Myocyte (in vitro differentiated cells): ENCODE data around the gene ADAMTSL4. TPM values are rescaled to one million over a fixed set of nuclear protein-coding genes. Genes with fewer than 3 reads are reported as not detected.
"Not testable (repeated sequence)": the region's sequence is repeated elsewhere in the genome, so short reads cannot be mapped to it uniquely, and the experiment has no call there.

Experiments used
- DNase-seq: peaks from one replicate; pipeline ENCODE4 v3.0.0-alpha.2; 2012; ENCODE audit warnings: low read depth
- total RNA-seq: library from RNA; depleted of rRNA; stranded (reverse); fragments of >200 nt; gene quantifications from 2 replicates; pipeline ENCODE4 v1.2.3, GENCODE V29; 2014

ADAMTSL4 gene
- total RNA-seq, 1 donor from 2014 or later, result 10.9 TPM

DNA sequence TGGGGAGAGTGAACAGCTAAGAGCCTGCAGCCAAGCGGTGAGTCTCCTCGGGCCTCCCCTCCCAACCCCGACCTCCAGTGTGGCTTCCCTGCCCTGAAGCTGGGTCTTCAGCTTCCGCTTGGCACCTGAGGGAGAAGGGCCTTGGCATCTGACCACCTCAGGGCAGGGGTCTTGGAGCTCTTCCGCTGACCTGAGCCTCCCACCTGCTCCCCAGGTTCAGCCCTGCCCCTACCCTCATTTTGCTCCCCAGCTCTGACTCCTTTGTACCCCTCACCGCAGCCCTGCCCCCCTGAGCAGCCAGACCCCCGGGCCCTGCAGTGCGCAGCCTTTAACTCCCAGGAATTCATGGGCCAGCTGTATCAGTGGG, 4.9 kb downstream of the ADAMTSL4 start:
- no peak for DNase-seq

DNA sequence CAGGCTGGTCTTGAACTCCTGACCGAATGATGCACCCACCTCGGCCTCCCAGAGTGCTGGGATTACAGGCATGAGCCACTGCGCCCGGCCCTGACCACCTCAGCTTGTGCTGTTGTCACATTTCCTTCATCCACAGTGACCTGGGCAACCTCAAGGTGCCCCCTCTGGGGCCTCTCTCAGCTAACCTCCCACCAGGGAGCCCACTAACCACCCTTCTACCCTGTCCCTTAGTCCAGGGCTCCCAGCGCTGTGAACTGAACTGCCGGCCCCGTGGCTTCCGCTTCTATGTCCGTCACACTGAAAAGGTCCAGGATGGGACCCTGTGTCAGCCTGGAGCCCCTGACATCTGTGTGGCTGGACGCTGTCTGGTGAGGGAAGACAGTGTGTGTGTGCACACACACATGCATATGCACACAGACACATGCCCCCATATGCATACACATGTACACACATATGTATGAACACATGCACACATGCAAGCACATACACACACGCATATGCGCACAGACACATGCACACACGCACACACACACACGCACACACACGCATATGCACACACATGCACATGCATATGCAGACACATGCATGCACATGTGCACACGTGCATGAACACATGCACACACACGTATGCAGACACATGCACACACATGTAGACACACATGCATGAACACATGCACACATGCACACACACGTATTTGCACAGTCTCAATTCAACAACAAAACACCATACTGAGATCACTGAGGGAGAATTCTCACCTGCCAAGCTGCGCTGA, 6.2 kb downstream of the ADAMTSL4 start:
- DNase-seq, result no peak

DNA sequence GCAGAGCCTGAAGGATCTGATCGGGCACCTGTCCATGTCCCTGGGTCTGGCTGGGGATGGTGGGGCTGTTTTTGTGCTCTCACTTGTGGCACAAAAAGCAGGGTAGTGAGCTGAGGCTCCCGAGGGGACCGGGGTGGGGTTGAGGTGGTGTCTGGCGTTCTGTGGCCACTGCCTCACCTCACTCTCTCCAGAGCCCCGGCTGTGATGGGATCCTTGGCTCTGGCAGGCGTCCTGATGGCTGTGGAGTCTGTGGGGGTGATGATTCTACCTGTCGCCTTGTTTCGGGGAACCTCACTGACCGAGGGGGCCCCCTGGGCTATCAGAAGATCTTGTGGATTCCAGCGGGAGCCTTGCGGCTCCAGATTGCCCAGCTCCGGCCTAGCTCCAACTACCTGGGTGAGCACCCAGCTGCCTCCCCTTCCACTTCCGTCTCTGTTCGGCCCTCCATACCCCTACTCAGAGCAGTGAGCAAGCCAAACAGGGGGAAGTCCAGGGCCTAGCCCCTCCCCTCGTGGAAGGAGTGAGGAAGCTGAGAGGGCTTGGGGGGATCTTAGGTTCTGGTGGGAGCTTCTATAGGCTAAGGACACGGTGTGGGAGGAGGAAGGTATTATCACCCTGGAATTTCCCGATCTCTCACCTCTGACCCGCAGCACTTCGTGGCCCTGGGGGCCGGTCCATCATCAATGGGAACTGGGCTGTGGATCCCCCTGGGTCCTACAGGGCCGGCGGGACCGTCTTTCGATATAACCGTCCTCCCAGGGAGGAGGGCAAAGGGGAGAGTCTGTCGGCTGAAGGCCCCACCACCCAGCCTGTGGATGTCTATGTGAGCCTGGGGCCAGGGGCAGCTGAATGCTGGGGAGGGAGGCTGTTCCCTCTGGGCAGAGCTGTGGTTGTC, 7.0 kb downstream of the ADAMTSL4 start:
- DNase-seq, result no peak

DNA sequence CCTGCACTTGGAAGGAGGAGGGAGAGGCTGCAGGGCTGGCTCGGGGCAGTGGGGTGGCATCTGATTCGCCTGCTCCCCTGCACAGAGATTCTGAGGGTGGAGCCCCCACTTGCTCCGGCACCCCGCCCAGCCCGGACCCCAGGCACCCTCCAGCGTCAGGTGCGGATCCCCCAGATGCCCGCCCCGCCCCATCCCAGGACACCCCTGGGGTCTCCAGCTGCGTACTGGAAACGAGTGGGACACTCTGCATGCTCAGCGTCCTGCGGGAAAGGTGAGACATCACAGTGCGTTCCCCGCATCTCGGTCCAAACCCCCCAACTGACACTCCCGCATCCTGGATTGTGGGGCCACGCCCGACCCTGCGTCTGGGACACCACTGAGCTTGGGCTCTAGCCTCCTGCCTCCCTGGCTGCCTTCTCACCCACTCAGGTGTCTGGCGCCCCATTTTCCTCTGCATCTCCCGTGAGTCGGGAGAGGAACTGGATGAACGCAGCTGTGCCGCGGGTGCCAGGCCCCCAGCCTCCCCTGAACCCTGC, 7.9 kb downstream of the ADAMTSL4 start:
- DNase-seq, result no peak

DNA sequence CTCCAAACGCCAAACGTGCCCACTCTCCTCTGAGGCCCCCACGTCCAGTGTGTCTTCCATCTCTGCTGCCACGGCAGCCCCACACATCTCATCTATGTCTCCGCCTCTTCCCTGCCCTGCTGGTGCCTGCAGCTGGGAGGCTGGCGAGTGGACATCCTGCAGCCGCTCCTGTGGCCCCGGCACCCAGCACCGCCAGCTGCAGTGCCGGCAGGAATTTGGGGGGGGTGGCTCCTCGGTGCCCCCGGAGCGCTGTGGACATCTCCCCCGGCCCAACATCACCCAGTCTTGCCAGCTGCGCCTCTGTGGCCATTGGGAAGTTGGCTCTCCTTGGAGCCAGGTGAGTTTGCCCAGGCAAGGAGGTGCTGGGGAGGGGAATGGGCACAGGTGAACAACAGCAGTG, 8.6 kb downstream of the ADAMTSL4 start:
- DNase-seq, result no peak

DNA sequence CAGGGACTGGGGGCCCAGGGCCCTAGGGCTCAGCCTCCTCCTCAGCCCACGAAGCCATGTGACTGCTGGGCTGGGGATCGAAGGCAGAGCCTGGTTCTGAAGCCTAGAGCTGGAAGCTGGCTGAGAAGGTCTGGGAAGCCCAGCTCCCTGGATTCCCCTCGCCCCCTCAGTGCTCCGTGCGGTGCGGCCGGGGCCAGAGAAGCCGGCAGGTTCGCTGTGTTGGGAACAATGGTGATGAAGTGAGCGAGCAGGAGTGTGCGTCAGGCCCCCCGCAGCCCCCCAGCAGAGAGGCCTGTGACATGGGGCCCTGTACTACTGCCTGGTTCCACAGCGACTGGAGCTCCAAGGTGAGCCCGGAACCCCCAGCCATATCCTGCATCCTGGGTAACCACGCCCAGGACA, 9.1 kb downstream of the ADAMTSL4 start:
- no peak for DNase-seq

DNA sequence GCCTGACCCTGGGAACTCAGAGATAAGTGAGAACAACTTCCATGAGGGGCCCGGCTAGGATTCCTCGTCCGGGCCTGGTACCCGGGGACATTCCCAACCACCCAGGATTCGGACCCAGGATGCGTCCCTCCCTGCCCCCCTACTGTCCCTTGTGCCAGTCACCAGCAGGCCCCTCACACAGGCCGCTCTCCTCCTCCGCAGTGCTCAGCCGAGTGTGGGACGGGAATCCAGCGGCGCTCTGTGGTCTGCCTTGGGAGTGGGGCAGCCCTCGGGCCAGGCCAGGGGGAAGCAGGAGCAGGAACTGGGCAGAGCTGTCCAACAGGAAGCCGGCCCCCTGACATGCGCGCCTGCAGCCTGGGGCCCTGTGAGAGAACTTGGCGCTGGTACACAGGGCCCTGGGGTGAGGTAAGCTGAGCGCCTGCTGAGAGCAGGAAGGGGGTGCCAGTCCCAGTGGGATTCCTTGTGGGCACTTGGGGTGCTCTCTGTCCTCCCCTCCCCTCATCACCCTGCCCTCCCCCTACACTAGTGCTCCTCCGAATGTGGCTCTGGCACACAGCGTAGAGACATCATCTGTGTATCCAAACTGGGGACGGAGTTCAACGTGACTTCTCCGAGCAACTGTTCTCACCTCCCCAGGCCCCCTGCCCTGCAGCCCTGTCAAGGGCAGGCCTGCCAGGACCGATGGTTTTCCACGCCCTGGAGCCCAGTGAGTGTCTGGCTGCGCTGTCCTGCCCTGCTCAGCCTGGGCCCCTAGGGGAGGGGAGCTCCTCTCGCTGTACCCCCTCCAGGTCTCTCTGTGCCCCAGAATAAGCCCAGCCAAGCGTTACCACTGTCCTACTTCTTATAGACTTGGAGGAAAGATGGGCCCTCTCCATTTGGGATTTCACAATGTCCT, 9.8 kb downstream of the ADAMTSL4 start:
- DNase-seq, result no peak

DNA sequence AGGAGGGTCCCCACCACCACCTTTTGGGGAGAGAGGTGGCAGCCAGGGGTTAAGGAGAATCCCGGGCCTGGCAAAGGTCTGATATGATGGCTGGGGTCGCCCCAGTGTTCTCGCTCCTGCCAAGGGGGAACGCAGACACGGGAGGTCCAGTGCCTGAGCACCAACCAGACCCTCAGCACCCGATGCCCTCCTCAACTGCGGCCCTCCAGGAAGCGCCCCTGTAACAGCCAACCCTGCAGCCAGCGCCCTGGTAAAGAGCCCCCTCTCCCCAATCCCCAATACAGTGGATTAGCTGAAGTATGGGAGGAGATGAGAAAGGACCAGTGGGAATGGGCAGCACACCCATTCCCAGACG, 10.4 kb downstream of the ADAMTSL4 start:
- no peak for DNase-seq

DNA sequence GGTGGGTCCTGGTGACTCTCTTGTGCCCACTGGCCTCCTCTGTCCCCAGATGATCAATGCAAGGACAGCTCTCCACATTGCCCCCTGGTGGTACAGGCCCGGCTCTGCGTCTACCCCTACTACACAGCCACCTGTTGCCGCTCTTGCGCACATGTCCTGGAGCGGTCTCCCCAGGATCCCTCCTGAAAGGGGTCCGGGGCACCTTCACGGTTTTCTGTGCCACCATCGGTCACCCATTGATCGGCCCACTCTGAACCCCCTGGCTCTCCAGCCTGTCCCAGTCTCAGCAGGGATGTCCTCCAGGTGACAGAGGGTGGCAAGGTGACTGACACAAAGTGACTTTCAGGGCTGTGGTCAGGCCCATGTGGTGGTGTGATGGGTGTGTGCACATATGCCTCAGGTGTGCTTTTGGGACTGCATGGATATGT, 10.8 kb downstream of the ADAMTSL4 start:
- DNase-seq, result peak; percentile 79

DNA sequence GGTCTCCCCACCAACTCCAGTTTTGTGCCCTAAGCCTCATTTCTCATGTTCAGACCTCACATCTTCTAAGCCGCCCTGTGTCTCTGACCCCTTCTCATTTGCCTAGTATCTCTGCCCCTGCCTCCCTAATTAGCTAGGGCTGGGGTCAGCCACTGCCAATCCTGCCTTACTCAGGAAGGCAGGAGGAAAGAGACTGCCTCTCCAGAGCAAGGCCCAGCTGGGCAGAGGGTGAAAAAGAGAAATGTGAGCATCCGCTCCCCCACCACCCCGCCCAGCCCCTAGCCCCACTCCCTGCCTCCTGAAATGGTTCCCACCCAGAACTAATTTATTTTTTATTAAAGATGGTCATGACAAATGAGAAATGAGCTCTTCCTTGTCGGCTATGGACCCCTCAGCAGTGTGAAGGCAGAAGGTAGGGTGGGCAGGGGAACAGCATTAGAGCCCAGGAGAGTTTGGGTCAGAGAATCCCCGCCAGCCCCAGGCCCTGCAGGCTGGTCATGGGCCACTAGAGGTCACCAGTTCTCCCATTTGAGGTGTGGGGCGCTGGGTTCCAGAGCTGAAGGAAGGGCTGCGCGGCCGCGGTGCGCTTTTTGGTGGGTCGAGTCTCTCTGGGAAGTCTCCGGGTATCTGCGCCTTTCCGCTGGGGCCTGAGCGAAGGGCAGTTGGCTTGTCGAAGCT, 11.5 kb downstream of the ADAMTSL4 start:
- peak; percentile 93 for DNase-seq

DNA sequence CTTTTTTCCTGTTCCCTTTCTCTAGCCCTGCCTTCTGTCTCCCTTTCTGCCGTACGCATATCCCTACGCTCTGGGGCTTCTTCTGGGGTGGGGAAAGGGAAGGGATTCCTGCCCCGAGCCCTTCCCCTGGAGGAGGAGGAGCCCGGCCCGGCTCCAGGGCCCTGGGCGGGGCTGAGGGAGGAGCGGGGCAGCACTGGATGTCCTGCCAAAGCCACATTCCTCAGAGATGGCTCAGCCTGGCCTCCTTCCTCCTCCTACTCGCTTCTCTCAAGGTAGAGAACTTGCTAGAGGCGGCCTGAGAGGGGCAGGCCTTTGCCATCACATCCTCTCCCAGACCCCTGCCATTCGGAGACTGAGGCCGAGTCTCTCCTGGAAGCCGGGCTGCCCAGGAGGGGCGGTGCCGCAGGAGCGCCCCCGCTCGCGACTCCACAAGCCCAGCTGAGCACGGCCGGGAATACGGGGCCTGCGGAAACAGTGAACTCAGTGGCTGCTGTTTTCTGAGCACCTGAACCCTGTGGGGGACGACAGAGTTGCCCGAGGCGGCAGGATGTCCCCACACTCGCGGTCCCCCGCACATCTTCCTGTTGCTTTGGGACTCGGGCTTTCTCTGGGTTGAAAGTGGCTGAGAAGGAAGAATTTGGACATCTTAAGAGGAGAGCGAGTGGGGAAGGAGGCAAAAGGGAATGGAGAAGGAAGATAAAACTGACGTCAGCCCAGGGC, 12.2 kb downstream of the ADAMTSL4 start:
- peak; percentile 98 for DNase-seq

DNA sequence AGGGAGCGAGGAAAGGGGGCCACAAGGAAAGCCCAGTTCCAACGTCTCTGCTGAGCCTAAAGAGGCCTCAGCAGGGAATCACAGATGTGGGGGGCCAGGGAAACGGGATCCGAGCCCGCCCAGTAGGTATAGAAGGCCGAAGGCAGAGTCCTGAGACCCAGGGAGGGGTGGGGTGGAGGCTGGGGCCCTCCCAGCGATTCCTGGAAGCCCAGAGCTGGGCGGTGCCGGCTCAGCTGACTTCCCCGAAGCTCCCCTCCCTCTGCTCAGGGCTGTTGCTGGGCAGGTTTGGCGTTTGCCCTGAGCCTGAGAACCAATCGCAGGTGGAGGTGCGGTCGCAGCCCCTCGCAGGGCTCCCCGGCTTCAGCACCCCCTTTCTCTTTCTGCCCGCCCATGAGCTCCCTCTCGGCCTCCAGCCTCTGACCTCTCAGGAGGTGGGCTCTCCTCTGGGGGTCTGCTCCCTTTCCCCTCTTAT, 12.8 kb downstream of the ADAMTSL4 start:
- DNase-seq, result peak; percentile 93

DNA sequence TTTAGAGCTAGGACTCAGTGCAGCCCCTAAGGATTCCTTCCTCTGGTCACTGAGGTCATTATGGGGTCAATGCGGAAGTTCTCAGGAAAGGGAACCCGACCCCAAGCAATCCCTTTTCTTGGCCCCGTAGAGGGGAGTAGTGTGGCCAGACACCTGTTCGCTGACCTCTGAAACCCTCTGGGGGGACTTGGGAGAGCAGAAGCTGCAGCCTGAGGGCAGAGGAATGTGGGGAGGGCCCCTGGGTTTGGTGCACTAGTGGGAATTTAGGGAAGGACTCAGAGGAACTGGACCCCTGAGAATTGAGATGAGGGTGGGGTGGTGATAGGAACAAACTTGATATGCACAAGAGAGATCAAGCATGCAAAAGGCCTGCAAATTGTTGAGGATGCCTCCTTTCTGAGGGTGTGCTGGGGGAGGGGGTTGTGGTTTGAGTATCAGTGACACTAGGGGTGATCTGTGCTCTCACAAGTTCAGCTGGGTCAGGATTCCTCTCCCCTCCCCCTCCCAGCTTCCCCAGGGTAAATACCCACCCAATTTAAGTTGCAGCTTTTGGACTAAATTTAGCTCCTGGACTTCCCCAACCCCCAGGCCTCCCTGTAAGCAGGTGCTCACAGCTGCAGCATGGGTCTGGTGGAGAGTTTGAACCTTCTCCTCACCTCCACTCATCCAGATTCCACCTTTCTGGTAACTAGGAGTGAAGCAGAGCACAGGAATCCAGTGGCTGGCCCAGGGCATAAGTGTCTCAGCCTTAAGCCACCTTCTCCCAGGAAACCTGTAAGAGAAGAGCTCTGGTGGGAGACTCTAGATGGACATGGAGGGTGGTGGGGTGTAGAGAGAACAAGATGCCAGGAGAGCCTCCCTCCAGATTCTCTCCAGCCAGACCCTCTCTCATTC, 13.5 kb downstream of the ADAMTSL4 start:
- DNase-seq, result peak; percentile 78

DNA sequence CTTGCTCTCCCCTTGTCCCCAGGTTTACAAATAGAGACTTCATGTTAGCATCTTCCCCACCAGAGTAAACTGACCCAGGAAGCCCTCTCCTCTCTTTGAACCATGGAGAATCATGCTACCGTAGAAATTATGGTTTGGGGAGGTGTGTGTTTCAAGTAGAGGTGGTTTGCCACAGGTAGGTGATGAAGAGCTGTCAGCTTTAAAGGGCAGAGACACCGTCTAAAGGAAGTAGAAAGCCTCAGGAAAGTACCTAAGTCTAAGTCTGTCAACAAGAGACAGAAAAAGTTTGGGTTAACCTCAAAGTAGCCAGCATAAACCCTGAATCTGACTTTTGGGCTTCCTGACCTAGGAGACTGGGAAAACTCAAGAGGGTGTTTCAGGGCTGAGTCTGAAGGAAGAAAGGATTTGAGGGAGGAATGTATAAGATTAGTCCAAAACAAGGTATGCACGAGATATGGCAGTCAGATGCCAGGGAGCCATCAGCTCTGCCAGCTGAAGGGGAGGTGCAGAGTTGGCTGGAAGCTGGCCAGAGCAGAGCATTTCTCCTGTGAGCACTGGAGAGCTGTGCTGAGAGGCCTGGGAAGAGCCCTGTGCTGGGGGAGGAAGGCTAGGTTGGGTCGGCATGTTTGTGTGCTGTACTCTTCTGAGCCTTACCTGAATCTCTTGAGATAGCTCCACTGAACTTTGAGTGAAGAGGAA, 14.3 kb downstream of the ADAMTSL4 start:
- peak; percentile 68 for DNase-seq

DNA sequence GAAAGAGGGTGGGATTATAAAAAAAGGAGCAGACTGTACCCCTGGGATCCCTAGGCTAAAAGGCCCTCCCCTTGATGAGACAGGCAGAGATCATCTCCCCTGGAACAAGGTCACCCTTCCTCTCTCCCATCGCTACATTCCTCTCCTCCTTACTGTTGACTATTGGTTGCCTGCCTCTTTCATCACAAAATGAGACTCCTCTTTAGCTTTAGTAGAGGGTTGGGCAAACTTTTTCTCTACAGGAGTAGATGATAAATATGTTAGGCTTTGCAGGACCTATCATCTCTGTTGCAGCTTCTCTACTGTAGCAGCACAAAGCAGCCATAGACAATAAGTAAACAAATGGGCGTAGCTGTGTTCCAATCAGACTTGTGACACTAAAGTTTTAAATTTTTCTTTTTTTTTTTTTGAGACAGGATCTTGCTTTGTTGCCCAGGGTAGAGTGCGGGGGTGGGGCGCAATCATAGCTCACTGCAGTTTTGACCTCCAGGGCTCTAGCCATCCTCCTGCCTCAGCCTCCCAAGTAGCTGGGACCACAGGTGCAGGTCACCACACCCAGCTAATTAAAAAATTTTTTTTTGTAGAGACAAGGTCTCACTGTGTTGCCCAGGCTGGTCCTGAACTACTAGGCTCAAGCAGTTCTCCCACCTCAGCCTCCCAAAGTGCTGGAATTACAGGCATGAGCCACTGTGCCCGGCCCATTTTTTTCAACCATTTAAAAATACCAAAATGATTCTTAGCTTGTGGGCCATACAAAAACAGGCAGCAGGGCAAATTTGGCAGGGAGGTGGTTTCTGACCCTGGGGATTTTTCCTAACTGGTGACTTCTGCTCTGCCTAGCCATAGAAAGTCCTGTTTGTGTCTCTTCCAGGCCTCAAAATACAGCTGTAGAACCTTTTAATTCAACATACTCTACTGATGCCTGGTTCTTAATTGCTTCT, 15.1 kb downstream of the ADAMTSL4 start:
- peak; percentile 53 for DNase-seq

DNA sequence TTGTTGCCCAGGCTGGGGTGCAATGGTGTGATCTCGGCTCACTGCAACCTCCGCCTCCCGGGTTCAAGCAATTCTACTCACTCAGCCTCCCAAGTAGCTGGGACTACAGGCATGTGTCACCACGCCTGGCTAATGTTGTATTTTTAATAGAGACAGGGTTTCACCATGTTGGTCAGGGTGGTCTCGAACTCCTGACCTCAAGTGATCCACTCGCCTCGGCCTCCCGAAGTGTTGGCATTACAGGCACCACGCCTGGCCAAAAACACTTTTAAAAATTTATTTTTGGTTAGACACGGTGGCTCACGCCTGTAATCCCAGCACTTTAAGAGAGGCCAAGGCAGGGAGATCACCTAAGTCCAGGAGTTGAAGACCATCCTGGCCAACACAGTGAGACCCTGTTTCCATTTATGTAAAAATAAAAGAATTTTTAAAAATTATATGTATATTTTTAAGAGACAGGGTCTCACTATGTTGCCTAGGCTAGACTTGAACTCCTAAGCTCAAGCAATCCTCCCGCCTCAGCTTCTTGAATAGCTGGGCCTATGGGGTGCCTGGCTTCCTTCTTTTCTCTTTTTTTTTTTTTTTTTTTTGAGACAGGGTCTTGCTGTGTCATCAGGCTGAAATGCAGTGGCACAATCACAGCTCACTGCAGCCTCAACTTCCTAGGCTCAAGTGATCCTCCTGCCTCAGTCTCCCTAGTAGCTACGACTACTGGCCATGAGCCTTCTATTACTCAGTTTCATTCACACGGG, 16.2 kb downstream of the ADAMTSL4 start:
- not testable (repeated sequence) for DNase-seq
